ENCODE measurements around the gene CARMIL1. TPM values are rescaled to one million over a fixed set of nuclear protein-coding genes. Genes with fewer than 3 reads are reported as not detected.
A peak's percentile ranks its signal among the peaks of the same experiment; 100 is the strongest.

CARMIL1 gene
- total and polyA plus RNA-seq, 12 donors, result 9.2 to 36.2 (median 14.5) TPM

GRCh38 chr6:25306379-25306778 lies 27.2 kb downstream of the CARMIL1 start:
- no peak for DNase-seq
- 95 to 98% (median 97%) methylated on average over 2 of the region's 2 CpGs for WGBS, 4 donors
- H3K9me3 ChIP-seq (replicated peaks in 1 of 3), result no peaks in the 10 kb centered on the region
- H3K27ac ChIP-seq, result no peak overlapping the region
- no peak for TF ChIP-seq POLR2A (IDR thresholded peaks at IDR 0.05)
- TF ChIP-seq, protein P1, sequence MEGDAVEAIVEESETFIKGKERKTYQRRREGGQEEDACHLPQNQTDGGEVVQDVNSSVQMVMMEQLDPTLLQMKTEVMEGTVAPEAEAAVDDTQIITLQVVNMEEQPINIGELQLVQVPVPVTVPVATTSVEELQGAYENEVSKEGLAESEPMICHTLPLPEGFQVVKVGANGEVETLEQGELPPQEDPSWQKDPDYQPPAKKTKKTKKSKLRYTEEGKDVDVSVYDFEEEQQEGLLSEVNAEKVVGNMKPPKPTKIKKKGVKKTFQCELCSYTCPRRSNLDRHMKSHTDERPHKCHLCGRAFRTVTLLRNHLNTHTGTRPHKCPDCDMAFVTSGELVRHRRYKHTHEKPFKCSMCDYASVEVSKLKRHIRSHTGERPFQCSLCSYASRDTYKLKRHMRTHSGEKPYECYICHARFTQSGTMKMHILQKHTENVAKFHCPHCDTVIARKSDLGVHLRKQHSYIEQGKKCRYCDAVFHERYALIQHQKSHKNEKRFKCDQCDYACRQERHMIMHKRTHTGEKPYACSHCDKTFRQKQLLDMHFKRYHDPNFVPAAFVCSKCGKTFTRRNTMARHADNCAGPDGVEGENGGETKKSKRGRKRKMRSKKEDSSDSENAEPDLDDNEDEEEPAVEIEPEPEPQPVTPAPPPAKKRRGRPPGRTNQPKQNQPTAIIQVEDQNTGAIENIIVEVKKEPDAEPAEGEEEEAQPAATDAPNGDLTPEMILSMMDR (IDR thresholded peaks at IDR 0.05), result no peak
- H3K4me1 ChIP-seq (replicated peaks in 1 of 2), result peaks cover 0 to 18% of the 10 kb centered on the region in 2 donors
- H3K27me3 ChIP-seq, result no peaks in the 10 kb centered on the region
- no peaks in the 10 kb centered on the region for H3K36me3 ChIP-seq (replicated peaks in 1 of 2)
- no peak overlapping the region for H3K4me3 ChIP-seq
- intact Hi-C loops (cut with DNase I), result no loop called here

DNA sequence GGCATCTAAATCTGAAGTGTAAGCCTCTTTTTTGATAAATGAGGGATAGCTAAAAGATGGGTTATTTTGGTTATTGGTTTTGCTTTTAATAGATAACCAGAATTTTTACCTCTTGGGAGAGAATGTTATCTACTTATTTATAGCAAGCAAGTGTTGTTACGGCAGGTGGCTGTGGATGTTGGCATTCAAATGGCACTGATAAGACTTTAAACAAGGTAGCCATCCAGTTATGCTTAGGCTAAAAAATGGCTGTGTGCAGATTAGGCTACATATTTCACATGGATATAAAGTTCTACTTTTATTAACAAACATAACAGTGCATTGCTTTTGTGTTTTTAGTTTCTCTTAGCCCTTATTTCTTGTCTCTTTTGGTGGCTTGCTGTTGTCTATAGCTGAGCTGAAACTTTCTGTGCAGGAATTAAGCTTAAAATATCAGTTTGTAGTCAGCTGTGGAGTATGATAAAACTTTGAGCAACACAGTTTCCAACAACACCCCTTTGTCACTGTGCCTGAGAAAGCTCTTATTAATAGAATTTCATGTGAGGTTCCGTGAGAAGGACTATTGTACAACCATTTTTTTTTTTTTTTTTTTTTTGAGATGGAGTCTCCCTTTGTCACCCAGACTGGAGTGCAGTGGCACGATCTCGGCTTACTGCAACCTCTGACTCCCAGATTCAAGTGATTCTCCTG lies 28.8 kb downstream of the CARMIL1 start:
- no peak overlapping the region for H3K4me3 ChIP-seq
- H3K36me3 ChIP-seq (replicated peaks in 1 of 2), result no peaks in the 10 kb centered on the region
- no peaks in the 10 kb centered on the region for H3K9me3 ChIP-seq (replicated peaks in 1 of 3)
- H3K27me3 ChIP-seq, result no peaks in the 10 kb centered on the region
- 74 to 90% (median 82%) methylated on average over 4 of the region's 4 CpGs for WGBS, 4 donors
- no peak for DNase-seq
- TF ChIP-seq, protein P1 (IDR thresholded peaks at IDR 0.05), result no peak
- TF ChIP-seq POLR2A (IDR thresholded peaks at IDR 0.05), result no peak
- intact Hi-C loops (cut with DNase I), result no loop called here
- H3K4me1 ChIP-seq (replicated peaks in 1 of 2), result peaks cover 4 to 20% of the 10 kb centered on the region in 2 donors
- no peak overlapping the region for H3K27ac ChIP-seq

DNA sequence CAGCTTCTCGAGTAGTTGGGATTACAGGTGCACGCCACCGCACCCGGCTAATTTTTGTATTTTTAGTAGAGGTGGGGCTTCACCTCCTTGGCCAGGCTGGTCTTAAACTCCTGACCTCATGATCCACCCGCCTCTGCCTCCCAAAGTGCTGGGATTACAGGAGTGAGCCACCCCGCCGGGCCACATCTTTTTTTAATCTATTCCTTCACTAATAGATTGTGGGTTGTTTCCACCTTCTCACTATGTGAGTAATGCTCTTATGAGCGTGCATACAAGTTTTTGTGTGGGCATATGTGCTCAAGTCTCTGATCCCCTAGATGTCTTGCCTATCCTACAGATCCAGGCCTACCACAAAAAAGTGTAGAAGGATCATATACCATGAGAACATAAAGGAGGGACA lies 30.7 kb downstream of the CARMIL1 start:
- Histone ChIP-seq H3K9me3 (replicated peaks in 1 of 3) (no peaks in the 10 kb centered on the region), H3K27me3 (no peaks in the 10 kb centered on the region), H3K4me3 (no peak overlapping the region), H3K36me3 (replicated peaks in 1 of 2) (no peaks in the 10 kb centered on the region), H3K4me1 (replicated peaks in 1 of 2) (peaks cover 4 to 25% of the 10 kb centered on the region in 2 donors), H3K27ac (no peak overlapping the region)
- intact Hi-C loops (cut with DNase I), result no loop called here
- DNase-seq, result no peak
- TF ChIP-seq, protein P1 (IDR thresholded peaks at IDR 0.05), result no peak
- TF ChIP-seq POLR2A (IDR thresholded peaks at IDR 0.05), result no peak
- 85 to 98% (median 95%) methylated on average over 7 to 8 of the region's 8 CpGs for WGBS, 4 donors

DNA sequence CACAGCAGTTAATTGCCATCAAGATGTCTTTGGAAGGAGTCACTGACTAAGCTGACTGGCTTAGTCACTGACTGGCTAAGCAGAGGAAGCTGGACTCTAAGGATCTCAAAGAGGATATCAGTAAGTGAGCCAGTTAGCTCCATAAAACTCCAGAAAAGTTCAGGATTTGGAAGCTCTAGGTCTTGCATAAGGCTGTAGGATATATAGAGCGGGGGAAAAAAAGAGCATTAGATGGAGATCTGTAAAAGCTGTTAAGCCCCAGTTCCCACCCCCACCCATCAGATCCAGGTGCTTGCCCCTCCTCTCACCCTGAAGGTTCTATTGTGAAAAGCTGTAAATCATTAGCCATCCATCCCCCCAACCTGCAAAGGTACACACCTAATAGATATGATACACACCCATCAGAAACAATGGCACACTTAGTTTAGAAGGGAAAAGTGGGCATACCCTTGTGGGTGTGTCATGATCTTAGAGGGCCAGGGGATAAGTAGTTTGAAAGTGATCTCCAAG lies 32.2 kb downstream of the CARMIL1 start:
- H3K27me3 ChIP-seq, result no peaks in the 10 kb centered on the region
- H3K4me3 ChIP-seq, result no peak overlapping the region
- H3K27ac ChIP-seq, result peak overlapping the region in 1 of 5 donors; percentile 53
- H3K4me1 ChIP-seq (replicated peaks in 1 of 2), result peaks cover 4 to 33% of the 10 kb centered on the region in 2 donors
- no peak for TF ChIP-seq POLR2A (IDR thresholded peaks at IDR 0.05)
- TF ChIP-seq, protein P1 (IDR thresholded peaks at IDR 0.05), result no peak
- WGBS, 4 donors, result 95 to 100% (median 98%) methylated on average over 1 of the region's 1 CpG
- H3K36me3 ChIP-seq (replicated peaks in 1 of 2), result no peaks in the 10 kb centered on the region
- H3K9me3 ChIP-seq (replicated peaks in 1 of 3), result no peaks in the 10 kb centered on the region
- no peak for DNase-seq
- intact Hi-C loops (cut with DNase I), result no loop called here
